Measurements from ENCODE around the gene CDC42.
"Not testable (repeated sequence)": the region's sequence is repeated elsewhere in the genome, so short reads cannot be mapped to it uniquely, and the experiment has no call there.

CDC42 gene

GRCh38 chr1:22052115-22053016 is at the start of gene CDC42:
Gene CDC42, plus strand, starts transcription at chr1:22052709. Its CDS starts 25,770 bp downstream, at chr1:22078479.
- DNase-seq (ENCODE audit: low read depth in 2 of 3, low spot score in 1 of 3): peak; percentile 96 to 98 (median 96)

- DNase-seq (ENCODE audit: low read depth in 2 of 3, low spot score in 1 of 3): not testable (repeated sequence)
These were observed 49.6 kb upstream of the CDC42 start for GRCh38 chr1:22002875-22003274.

- not testable (repeated sequence) for DNase-seq (ENCODE audit: low read depth in 2 of 3, low spot score in 1 of 3)
These were observed 48.5 kb upstream of the CDC42 start for GRCh38 chr1:22003959-22004358.

- peak in 1 of 3 donors; percentile 21 for DNase-seq (ENCODE audit: low read depth in 2 of 3, low spot score in 1 of 3)
These were observed 47.0 kb upstream of the CDC42 start for GRCh38 chr1:22005261-22006149.

GRCh38 chr1:22006736-22007135 is 45.8 kb upstream of the CDC42 start:
- not testable (repeated sequence) for DNase-seq (ENCODE audit: low read depth in 2 of 3, low spot score in 1 of 3)

GRCh38 chr1:22007262-22007661 is 45.2 kb upstream of the CDC42 start:
- DNase-seq (ENCODE audit: low read depth in 2 of 3, low spot score in 1 of 3): not testable (repeated sequence)

- DNase-seq (ENCODE audit: low read depth in 2 of 3, low spot score in 1 of 3): not testable (repeated sequence)
These were observed 42.9 kb upstream of the CDC42 start for GRCh38 chr1:22009566-22009965.

GRCh38 chr1:22012752-22013151 is 39.8 kb upstream of the CDC42 start:
- not testable (repeated sequence) for DNase-seq (ENCODE audit: low read depth in 2 of 3, low spot score in 1 of 3)

- DNase-seq (ENCODE audit: low read depth in 2 of 3, low spot score in 1 of 3): not testable (repeated sequence)
These were observed 37.8 kb upstream of the CDC42 start for GRCh38 chr1:22014575-22015206.

GRCh38 chr1:22018583-22019559 is 33.6 kb upstream of the CDC42 start:
- DNase-seq (ENCODE audit: low read depth in 2 of 3, low spot score in 1 of 3): peak; percentile 42 to 63 (median 55)

- DNase-seq (ENCODE audit: low read depth in 2 of 3, low spot score in 1 of 3): no peak
These were observed 31.4 kb upstream of the CDC42 start for GRCh38 chr1:22021061-22021460.

- DNase-seq (ENCODE audit: low read depth in 2 of 3, low spot score in 1 of 3): peak; percentile 57 to 66 (median 60)
These were observed 27.8 kb upstream of the CDC42 start for GRCh38 chr1:22024485-22025367.

- DNase-seq (ENCODE audit: low read depth in 2 of 3, low spot score in 1 of 3): peak; percentile 83 to 86 (median 85)
These were observed 26.9 kb upstream of the CDC42 start for GRCh38 chr1:22025368-22026155.

- DNase-seq (ENCODE audit: low read depth in 2 of 3, low spot score in 1 of 3): no peak
These were observed 25.6 kb upstream of the CDC42 start for GRCh38 chr1:22026924-22027289.

- no peak for DNase-seq (ENCODE audit: low read depth in 2 of 3, low spot score in 1 of 3)
These were observed 22.5 kb upstream of the CDC42 start for GRCh38 chr1:22030057-22030456.

GRCh38 chr1:22030473-22030872 is 22.0 kb upstream of the CDC42 start:
- no peak for DNase-seq (ENCODE audit: low read depth in 2 of 3, low spot score in 1 of 3)

GRCh38 chr1:22031214-22031962 is 21.1 kb upstream of the CDC42 start:
- no peak for DNase-seq (ENCODE audit: low read depth in 2 of 3, low spot score in 1 of 3)

GRCh38 chr1:22034834-22035233 is 17.7 kb upstream of the CDC42 start:
- not testable (repeated sequence) for DNase-seq (ENCODE audit: low read depth in 2 of 3, low spot score in 1 of 3)
